ENCODE data around the gene DEPP1.

GRCh38 chr10:44992070-44992731 is 13.6 kb upstream of the DEPP1 start:
- TF ChIP-seq CTCF (IDR thresholded peaks at IDR 0.05) (no peak), ZBTB21 (CRISPR knock-in tag; IDR thresholded peaks at IDR 0.05; ENCODE audit: borderline replicate concordance) (no peak), ZNF425 (CRISPR knock-in tag; conservative IDR thresholded peaks at IDR 0.05) (no peak), CREB1 (CRISPR knock-in tag; IDR thresholded peaks at IDR 0.05) (no peak), KAT7 (CRISPR knock-in tag; IDR thresholded peaks at IDR 0.05; ENCODE audit: borderline replicate concordance) (no peak), RELA (CRISPR knock-in tag; IDR thresholded peaks at IDR 0.05; ENCODE audit: borderline replicate concordance) (no peak), SP1 (CRISPR knock-in tag; conservative IDR thresholded peaks at IDR 0.05) (no peak), CREM (CRISPR knock-in tag; IDR thresholded peaks at IDR 0.05) (no peak)
